Trophoblast cell (in vitro differentiated cells and primary cell): Measurements from ENCODE around the gene PRPS2. TPM values are rescaled to one million over a fixed set of nuclear protein-coding genes. Genes with fewer than 3 reads are reported as not detected.

Experiments used
- DNase-seq, 2 donors: peaks; one replicate each; pipeline ENCODE4 v3.0.0-alpha.2; 2016
- H2AFZ ChIP-seq: 2 replicates; pipeline ENCODE4 v1.6.1; 2013; ENCODE audit warnings: low read length, moderate library complexity, mild to moderate bottlenecking; ENCODE audit not compliant: insufficient read depth, poor library complexity
- H2AK5ac ChIP-seq: 2 replicates; pipeline ENCODE4 v1.6.1; 2013; ENCODE audit warnings: mild to moderate bottlenecking, low read length
- H2BK120ac ChIP-seq: 2 replicates; pipeline ENCODE4 v1.6.1; 2013; ENCODE audit warnings: low read length, mild to moderate bottlenecking, moderate library complexity; ENCODE audit not compliant: insufficient read depth, poor library complexity
- H2BK12ac ChIP-seq: 2 replicates; pipeline ENCODE4 v1.6.1; 2013; ENCODE audit warnings: mild to moderate bottlenecking, low read length, moderate library complexity
- H2BK5ac ChIP-seq: 2 replicates; pipeline ENCODE4 v1.6.1; 2013; ENCODE audit warnings: low read length, low read depth, moderate library complexity, mild to moderate bottlenecking; ENCODE audit not compliant: poor library complexity
- H3K14ac ChIP-seq: 2 replicates; pipeline ENCODE4 v1.6.1; 2013; ENCODE audit warnings: mild to moderate bottlenecking, low read length
- H3K18ac ChIP-seq: 2 replicates; pipeline ENCODE4 v1.6.1; 2013; ENCODE audit warnings: mild to moderate bottlenecking, low read length
- H3K23ac ChIP-seq: 2 replicates; pipeline ENCODE4 v1.6.1; 2013; ENCODE audit warnings: low read length
- H3K27ac ChIP-seq: 2 replicates; pipeline ENCODE4 v1.5.1; 2013; ENCODE audit warnings: low read depth, mild to moderate bottlenecking, inconsistent platforms, low read length, moderate library complexity
- H3K27me3 ChIP-seq: 2 replicates; pipeline ENCODE4 v1.6.1; 2013; ENCODE audit warnings: inconsistent platforms, mild to moderate bottlenecking, low read length, moderate library complexity; ENCODE audit not compliant: insufficient read depth
- H3K36me3 ChIP-seq, 2 experiments: 1 replicate in 1 of 2; 2 replicates in 1 of 2; pipeline ENCODE4 v1.6.1; 2013; ENCODE audit warnings: low read length in 2 of 2, mild to moderate bottlenecking in 2 of 2, moderate library complexity in 1 of 2; ENCODE audit not compliant: insufficient read depth in 2 of 2, control insufficient read depth in 1 of 2
- H3K4ac ChIP-seq: 2 replicates; pipeline ENCODE4 v1.6.1; 2013; ENCODE audit warnings: low read depth, mild to moderate bottlenecking, low read length, moderate library complexity
- H3K4me1 ChIP-seq, 2 experiments: 1 replicate in 1 of 2; 2 replicates in 1 of 2; pipeline ENCODE4 v1.6.1; 2013; ENCODE audit warnings: low read length in 2 of 2, mild to moderate bottlenecking in 2 of 2, moderate library complexity in 1 of 2; ENCODE audit not compliant: insufficient read depth in 2 of 2, control insufficient read depth in 1 of 2
- H3K4me2 ChIP-seq: 2 replicates; pipeline ENCODE4 v1.6.1; 2013; ENCODE audit warnings: inconsistent platforms, mild to moderate bottlenecking, low read length, moderate library complexity
- H3K4me3 ChIP-seq: 2 replicates; pipeline ENCODE4 v1.5.1; 2013; ENCODE audit warnings: mild to moderate bottlenecking, low read depth, low read length, inconsistent platforms
- H3K79me1 ChIP-seq: one replicate; pipeline ENCODE4 v1.6.1; 2013; ENCODE audit warnings: low read length
- H3K79me2 ChIP-seq: 2 replicates; pipeline ENCODE4 v1.6.1; 2013; ENCODE audit warnings: low read length, mild to moderate bottlenecking; ENCODE audit not compliant: control insufficient read depth, insufficient read depth, poor library complexity
- H3K9ac ChIP-seq: 2 replicates; pipeline ENCODE4 v1.6.1; 2013; ENCODE audit warnings: mild to moderate bottlenecking, low read length
- H3K9me3 ChIP-seq: 2 replicates; pipeline ENCODE4 v1.6.1; 2013; ENCODE audit warnings: low read depth, mild to moderate bottlenecking, control low read depth, inconsistent platforms, low read length; ENCODE audit not compliant: insufficient read depth
- H4K12ac ChIP-seq: 2 replicates; pipeline ENCODE4 v1.6.1; 2013; ENCODE audit warnings: low read depth, mild to moderate bottlenecking, low read length, moderate library complexity
- H4K8ac ChIP-seq: 2 replicates; pipeline ENCODE4 v1.6.1; 2013; ENCODE audit warnings: low read depth, mild to moderate bottlenecking, low read length, moderate library complexity
- H4K91ac ChIP-seq: one replicate; pipeline ENCODE4 v1.6.1; 2013; ENCODE audit warnings: low read depth, mild to moderate bottlenecking, low read length, moderate library complexity
- WGBS: extraction: QIAGEN DNeasy Blood & Tissue Kit; methylation state at CpG from one replicate; pipeline ENCODE4 v1.1.7; 2013; ENCODE audit warnings: missing lambda C conversion rate; ENCODE audit not compliant: insufficient read length, insufficient coverage; ENCODE audit errors: extremely low coverage; 5-methylcytosine and 5-hydroxymethylcytosine counted together
- polyA plus RNA-seq: library from polyadenylated mRNA; stranded (reverse); fragments of 200-250 nt; gene quantifications from 2 replicates; pipeline ENCODE4 v1.2.3, GENCODE V29; 2013

Gene PRPS2
- polyA plus RNA-seq = 7.7 and 7.9 TPM in 2 replicates

DNA sequence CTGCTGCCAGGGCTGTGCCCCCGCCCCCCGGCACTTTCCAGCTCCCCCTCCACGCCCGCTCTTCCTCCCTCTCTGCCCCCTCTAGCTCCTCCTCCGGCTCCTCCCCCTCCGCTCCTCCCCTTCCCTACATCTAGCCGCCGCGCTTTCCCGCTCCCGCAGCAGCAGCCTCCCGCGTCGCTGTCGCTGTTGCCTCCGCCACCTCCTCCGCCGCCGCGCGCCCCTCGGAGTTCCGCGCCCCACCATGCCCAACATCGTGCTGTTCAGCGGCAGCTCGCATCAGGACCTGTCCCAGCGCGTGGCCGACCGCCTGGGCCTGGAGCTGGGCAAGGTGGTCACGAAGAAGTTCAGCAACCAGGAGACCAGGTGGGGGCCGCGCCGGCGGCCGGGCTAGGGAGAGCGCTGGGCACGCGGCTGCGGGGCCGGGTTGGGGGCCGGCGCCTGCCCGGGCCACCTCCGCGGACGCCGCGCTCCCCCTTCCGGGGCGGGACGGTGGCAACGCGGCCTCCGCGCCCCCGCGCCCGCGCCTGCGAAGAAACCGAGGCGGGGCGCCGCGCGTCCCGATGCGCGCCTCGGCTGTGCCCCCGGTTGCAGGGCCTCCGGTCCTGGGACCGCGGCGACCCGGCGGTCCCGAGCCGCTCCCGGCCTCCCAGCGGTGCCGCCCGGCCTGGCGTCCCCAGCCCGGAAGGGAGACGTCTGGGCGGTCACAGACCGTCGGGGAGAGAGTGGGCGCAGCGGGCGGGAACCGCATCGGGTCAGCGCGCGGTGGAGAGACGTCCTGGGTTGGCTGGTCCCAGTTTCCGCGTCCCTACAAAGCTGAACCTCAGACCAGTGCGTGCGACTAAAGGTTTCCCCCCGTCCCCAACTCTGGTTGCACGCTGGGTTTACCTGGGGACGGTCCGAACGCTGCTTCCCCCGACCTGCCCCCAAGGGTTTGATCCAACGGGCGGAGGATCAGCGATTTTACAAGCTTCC is at the start of gene PRPS2:
Gene PRPS2, plus strand, starts transcription at position 156 of the 972 bp plus-strand sequence. Its CDS starts 86 bp downstream, at position 242.
- H3K79me1 ChIP-seq = peaks cover 2% of the 10 kb centered on the region
- H3K4me1 ChIP-seq = no peaks in the 10 kb centered on the region
- H3K14ac ChIP-seq = no peak within 1 kb of the TSS
- H2AK5ac ChIP-seq = no peak within 1 kb of the TSS
- no peak within 1 kb of the TSS for H3K27ac ChIP-seq
- peak within 1 kb of the TSS; percentile 84 for H2AFZ ChIP-seq
- H3K23ac ChIP-seq = no peak within 1 kb of the TSS
- no CpG with 5 or more reads among the region's 113 CpGs for WGBS
- no peak within 1 kb of the TSS for H3K4ac ChIP-seq
- H4K91ac ChIP-seq = no peak within 1 kb of the TSS
- H2BK12ac ChIP-seq = no peak within 1 kb of the TSS
- peak within 1 kb of the TSS; percentile 17 for H3K9ac ChIP-seq
- DNase-seq = no peak
- no peaks in the 10 kb centered on the region for H3K27me3 ChIP-seq
- peak within 1 kb of the TSS; percentile 86 for H3K4me3 ChIP-seq
- H3K18ac ChIP-seq = no peak within 1 kb of the TSS
- H3K4me2 ChIP-seq = peak within 1 kb of the TSS; percentile 70
- H4K8ac ChIP-seq = peak within 1 kb of the TSS; percentile 54
- no peak within 1 kb of the TSS for H2BK120ac ChIP-seq
- no peaks in the 10 kb centered on the region for H3K36me3 ChIP-seq
- no peaks in the 10 kb centered on the region for H3K79me2 ChIP-seq
- H4K12ac ChIP-seq = no peak within 1 kb of the TSS
- no peaks in the 10 kb centered on the region for H3K9me3 ChIP-seq
- H2BK5ac ChIP-seq = no peak within 1 kb of the TSS

DNA sequence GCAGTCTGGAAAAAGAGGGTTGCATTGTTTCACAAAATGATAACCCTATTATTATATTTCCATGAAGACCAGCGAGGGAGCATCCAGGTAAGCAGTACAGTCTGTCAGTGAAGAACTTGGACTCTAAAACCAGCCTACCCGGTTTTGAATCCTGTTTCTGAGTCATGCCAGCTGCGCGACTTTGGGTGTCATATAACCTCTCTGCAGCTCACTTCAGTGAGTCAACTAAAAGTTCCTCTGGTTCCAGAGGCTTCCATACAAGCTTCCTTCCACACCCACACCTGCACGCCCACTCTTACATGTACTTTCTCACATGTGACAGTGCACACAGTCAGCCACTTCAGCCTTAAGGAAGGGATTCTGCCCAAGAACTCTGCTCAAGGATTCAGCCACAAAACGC is 49.8 kb upstream of the PRPS2 start:
- Histone ChIP-seq H3K4ac (no peak overlapping the region), H3K79me2 (no peaks in the 10 kb centered on the region), H3K4me2 (no peak overlapping the region), H2BK12ac (no peak overlapping the region), H3K27ac (no peak overlapping the region), H2BK5ac (no peak overlapping the region), H3K23ac (no peak overlapping the region), H4K91ac (no peak overlapping the region), H2AK5ac (no peak overlapping the region), H3K79me1 (no peaks in the 10 kb centered on the region), H3K4me3 (no peak overlapping the region), H4K12ac (no peak overlapping the region), H3K27me3 (no peaks in the 10 kb centered on the region), H3K4me1 (peaks cover 0 to 2% of the 10 kb centered on the region in 2 experiments), H3K14ac (no peak overlapping the region), H3K18ac (no peak overlapping the region), H4K8ac (no peak overlapping the region), H3K9ac (no peak overlapping the region), H3K36me3 (no peaks in the 10 kb centered on the region), H2BK120ac (no peak overlapping the region), H2AFZ (no peak overlapping the region), H3K9me3 (no peaks in the 10 kb centered on the region)
- peak; percentile 66 to 77 for DNase-seq
- WGBS = no CpG with 5 or more reads among the region's 6 CpGs

DNA sequence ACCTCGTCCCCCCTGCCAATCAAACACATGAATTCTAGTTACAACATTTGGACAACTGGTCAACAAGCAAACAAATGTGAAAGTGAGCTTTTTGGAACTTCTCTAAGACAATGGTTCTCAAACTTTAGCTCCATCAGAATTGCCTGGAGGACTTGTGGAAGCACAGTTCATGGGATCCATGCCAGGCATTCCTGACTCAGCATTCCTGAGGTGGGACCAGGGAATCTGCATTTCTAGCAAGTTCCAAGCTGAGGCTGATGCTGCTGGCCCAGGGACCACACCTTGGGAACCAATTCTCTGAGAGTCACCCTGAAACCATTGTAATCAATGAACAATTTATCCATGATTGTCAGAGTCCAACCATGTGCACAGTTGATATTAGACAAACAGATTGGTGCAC is 43.8 kb upstream of the PRPS2 start:
- Histone ChIP-seq H3K36me3 (no peaks in the 10 kb centered on the region), H2BK5ac (no peak overlapping the region), H3K4me2 (no peak overlapping the region), H3K27ac (no peak overlapping the region), H3K4me1 (no peaks in the 10 kb centered on the region), H2BK120ac (no peak overlapping the region), H4K12ac (no peak overlapping the region), H3K9ac (no peak overlapping the region), H3K79me1 (no peaks in the 10 kb centered on the region), H4K8ac (no peak overlapping the region), H2BK12ac (no peak overlapping the region), H2AFZ (no peak overlapping the region), H3K18ac (no peak overlapping the region), H3K27me3 (no peaks in the 10 kb centered on the region), H3K23ac (no peak overlapping the region), H3K9me3 (no peaks in the 10 kb centered on the region), H2AK5ac (no peak overlapping the region), H3K14ac (no peak overlapping the region), H4K91ac (no peak overlapping the region), H3K79me2 (no peaks in the 10 kb centered on the region), H3K4me3 (no peak overlapping the region), H3K4ac (no peak overlapping the region)
- no peak for DNase-seq
- no CpG with 5 or more reads among the region's 1 CpG for WGBS

DNA sequence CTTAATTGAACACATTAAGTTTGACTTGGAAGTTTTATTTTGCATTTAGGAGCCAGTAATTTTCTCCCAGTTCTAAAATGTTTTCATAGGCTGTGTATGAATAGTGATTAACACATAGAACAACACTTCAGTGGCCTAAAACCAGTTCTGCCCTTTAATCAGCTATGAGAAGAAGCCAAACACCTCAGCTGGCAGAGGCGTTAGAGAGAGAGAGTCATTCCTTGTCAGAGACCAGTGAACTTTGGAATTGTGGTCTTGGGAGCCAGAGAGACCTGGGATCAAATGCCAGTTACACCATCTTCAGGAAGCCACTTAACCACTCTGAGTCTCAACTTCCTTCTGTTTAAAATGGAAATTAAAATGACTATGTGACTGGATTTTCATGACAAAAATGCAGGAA is 39.3 kb upstream of the PRPS2 start:
- no peak overlapping the region for H4K91ac ChIP-seq
- no peaks in the 10 kb centered on the region for H3K36me3 ChIP-seq
- H3K18ac ChIP-seq = no peak overlapping the region
- H2AFZ ChIP-seq = no peak overlapping the region
- H2BK120ac ChIP-seq = no peak overlapping the region
- no peak overlapping the region for H3K4me3 ChIP-seq
- H2AK5ac ChIP-seq = no peak overlapping the region
- no peak overlapping the region for H2BK5ac ChIP-seq
- no peak overlapping the region for H2BK12ac ChIP-seq
- DNase-seq = no peak
- no peaks in the 10 kb centered on the region for H3K79me2 ChIP-seq
- H3K4ac ChIP-seq = no peak overlapping the region
- no peak overlapping the region for H3K27ac ChIP-seq
- no peak overlapping the region for H3K4me2 ChIP-seq
- no peaks in the 10 kb centered on the region for H3K79me1 ChIP-seq
- H3K4me1 ChIP-seq = no peaks in the 10 kb centered on the region
- H4K8ac ChIP-seq = no peak overlapping the region
- H3K27me3 ChIP-seq = no peaks in the 10 kb centered on the region
- H3K9me3 ChIP-seq = no peaks in the 10 kb centered on the region
- H4K12ac ChIP-seq = no peak overlapping the region
- no CpG with 5 or more reads among the region's 1 CpG for WGBS
- no peak overlapping the region for H3K14ac ChIP-seq
- H3K9ac ChIP-seq = no peak overlapping the region
- H3K23ac ChIP-seq = no peak overlapping the region
